ENCODE results near the gene QSER1.
A peak's percentile ranks its signal among the peaks of the same experiment; 100 is the strongest.
"Not testable (repeated sequence)": the region's sequence is repeated elsewhere in the genome, so short reads cannot be mapped to it uniquely, and the experiment has no call there.

QSER1 gene

DNA sequence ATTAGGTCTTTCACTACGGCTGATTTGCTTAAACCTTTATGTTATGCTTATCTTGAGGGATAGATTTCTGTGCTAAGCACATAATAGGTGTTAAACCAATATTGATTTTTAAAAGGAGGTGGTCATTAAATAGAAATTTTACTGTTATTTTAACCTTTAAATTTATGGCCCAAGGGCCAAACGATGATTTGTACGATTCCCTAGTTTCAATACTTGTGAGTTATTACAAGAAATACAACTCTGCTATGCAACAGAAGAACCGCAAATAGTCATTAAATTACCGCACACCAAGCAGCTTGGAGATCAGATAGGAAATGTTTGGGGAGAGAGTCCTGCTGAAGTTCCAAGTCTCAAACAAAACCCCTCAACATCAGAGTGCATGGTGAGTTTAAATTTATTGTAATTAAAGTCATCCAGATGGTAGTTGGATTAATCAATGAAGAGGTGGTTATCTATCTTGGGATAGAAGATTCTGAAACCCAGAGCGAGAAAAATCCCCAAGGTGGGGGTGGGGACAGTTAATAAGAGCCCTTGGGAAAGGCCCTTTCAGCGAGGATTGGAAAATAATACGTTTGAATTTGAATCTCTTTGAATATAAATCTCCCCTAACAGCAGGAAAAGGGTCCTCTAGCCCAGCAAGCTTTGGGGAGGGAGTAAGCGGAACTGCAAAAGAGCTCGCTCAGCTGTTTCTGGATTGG, 805 bp upstream of the QSER1 start:
- no peak for DNase-seq

GRCh38 chr11:32893093-32893342, 407 bp downstream of the QSER1 start:
- peak; percentile 56 for DNase-seq

- DNase-seq: peak; percentile 29
Observed at GRCh38 chr11:32893343-32894148, 935 bp downstream of the QSER1 start.

- no peak for DNase-seq
Observed at GRCh38 chr11:32894149-32894827, 1.7 kb downstream of the QSER1 start.

DNA sequence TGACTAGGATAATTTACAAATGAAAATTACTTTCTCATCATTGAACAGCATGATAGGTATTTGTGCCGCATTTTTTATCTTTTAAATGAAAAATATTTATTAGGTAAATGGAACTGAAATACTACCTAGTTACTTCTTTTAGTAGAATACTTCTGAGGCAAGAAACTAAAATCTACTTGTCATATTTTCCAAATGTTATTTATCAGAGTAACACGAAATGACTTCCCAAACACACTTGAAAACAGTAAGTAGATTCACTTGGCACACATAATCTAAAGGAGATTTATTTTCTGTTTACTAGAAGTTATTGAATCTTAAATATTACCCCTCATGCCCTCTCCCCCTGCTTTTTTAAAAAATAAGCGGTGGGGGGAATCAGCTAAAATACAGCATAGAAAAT, 2.3 kb downstream of the QSER1 start:
- DNase-seq: no peak

GRCh38 chr11:32895471-32895870, 2.9 kb downstream of the QSER1 start:
- no peak for DNase-seq

DNA sequence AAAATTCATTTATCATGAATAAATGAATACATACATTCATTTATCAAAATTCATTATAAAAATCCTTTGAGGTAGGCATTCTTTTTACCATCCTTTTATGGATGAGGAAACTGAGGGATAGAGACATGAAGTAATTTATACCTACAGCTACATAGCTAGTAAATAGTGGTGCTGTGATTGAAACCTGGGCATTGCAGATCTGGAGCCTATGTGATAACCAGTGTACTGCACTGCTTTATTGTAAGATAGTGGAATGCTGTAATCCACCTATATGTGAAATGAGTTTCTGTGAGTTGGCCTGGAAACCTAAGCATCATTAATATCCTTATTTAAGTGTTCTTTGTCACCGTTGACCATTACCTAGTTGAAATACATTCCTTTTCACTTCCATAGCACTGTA, 4.5 kb downstream of the QSER1 start:
- no peak for DNase-seq

DNA sequence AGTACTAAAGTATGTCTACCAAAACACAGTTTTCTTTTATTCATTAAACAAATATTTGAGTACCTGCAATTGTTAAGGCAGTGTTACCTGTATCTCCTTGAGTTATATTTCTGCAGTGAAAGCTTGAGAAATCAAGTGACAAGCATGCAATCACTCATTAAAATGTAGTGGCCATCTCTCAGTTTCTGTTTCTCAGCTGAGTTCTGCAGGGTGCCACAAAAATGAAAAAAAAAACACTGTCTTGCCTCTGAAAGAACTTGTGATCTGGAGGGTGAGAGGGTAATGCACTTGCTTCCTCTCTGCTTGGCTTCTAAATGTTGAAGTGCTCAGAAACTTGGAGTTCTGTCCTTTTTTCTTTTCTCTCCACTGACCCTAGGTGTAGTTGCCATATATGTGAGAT, 6.8 kb downstream of the QSER1 start:
- DNase-seq: no peak

DNA sequence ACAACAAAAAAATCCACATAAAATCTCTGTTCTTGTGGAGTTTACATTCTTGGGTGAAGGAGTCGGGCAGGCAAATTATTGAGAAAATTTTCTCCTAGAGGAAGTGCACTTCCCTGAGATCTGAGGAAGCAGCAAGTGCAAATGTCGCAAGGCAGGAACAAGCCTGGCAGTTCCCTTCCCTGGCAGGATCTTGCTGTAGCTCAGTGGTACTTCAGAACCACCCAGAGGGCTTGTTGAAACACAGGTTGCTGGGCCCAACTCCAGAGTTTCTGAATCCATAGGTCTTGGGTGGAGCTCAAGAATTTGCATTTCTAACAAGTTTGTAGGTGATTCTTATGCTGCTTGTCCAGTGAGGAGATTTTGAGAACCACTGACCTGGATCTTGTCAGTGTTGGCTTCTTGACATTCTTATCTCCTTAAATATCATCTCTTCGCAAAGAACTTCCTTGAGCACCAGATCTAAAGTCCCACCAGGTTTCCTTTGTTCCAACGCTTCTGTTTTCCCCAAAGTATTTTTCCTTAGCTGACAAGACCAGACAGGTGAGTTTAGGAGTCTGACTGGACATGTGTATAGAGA, 9.6 kb downstream of the QSER1 start:
- no peak for DNase-seq

GRCh38 chr11:32905028-32905667, 12.5 kb downstream of the QSER1 start:
- no peak for DNase-seq

DNA sequence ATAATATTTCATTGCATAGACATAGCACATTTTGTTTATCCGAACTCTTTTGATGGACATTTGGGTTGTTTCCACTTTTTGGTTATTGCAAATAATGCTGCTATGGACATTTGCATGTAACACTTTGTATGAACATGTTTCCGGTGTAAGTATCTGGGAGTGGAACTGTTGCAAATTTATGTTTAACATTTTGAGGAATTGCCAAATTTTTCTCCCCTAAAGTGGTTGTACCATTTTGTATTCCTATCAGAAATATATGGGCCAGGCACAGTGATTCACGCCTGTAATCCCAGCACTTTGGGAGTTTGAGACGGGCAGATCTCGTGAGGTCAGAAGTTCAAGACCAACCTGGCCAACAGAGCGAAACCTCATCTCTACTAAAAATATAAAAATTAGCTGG, 16.0 kb downstream of the QSER1 start:
- DNase-seq: no peak

DNA sequence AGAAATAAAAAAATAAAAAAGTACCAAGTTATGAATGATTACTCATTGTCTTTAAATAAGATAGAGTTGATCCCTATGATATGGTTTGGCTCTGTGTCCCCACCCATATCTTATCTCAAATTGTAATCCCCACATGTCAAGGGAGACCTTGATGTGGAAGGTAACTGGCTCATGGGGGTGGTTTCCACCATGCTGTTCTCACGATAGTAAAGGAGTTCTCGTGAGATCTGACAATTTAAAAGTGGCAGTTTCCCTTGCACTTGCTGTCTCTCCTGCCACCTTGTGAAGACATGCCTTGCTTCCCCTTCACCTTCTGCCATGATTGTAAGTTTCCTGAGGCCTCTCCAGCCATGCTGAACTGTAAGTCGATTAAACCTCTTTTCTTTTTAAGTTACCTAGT, 18.8 kb downstream of the QSER1 start:
- no peak for DNase-seq

- no peak for DNase-seq
Observed at GRCh38 chr11:32913445-32913844, 20.8 kb downstream of the QSER1 start.

DNA sequence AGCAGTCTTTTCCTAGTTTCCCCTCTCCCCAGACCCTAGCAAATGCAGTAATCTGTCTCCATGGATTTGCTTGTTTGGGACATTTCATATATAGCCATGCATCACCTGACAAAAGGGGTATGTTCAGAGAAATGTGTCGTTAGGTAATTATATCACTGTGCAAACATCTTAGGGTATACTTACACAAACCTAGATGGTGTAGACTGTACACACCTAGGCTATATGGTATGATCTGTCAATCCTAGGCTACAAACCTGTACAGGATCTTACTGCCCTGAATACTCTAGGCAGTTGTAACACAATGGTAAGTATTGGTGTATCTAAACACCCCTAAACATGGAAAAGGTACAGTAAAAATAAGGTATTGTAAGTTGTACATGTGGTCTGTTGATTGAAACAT, 23.8 kb downstream of the QSER1 start:
- no peak for DNase-seq

DNA sequence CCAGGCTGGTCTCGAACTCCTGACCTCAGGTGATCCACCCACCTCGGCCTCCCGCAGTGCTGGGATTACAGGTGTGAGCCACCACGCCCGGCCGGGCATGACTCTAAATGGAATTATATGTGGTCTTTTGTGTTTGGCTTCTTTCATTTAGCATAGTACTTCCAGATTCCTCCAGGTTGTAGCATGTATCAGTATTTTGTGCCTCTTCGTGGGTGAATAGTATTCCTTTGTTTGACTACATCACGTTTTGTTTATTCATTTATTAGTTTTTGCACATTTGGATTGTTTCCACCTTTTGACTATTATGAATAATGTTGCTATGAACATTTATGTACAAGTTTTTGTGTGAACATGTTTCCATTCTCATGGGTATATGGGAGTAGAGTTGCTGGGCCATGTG, 24.4 kb downstream of the QSER1 start:
- DNase-seq: no peak

GRCh38 chr11:32918427-32918826, 25.8 kb downstream of the QSER1 start:
- no peak for DNase-seq

DNA sequence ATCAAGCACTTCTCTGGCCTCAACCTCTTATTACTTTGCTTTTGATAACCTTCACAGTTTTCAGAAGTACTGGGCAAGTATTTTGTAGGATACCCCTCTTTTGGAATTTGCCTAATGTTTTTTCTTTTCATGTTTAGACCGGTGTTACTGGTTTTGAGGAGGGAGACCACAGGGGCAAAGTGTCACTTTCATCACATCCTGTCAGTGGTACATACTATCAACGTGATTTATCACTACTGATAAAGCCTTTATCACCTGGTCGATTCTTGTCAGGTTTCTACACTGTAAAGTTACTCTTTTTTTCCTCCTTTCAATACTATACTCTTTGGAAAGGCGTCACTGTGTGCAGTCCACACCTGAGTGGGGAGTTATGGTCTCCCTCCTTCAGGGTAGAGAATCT, 26.7 kb downstream of the QSER1 start:
- no peak for DNase-seq

- DNase-seq: no peak
Observed at GRCh38 chr11:32920570-32920969, 28.0 kb downstream of the QSER1 start.

GRCh38 chr11:32921204-32921603, 28.6 kb downstream of the QSER1 start:
- DNase-seq: no peak

DNA sequence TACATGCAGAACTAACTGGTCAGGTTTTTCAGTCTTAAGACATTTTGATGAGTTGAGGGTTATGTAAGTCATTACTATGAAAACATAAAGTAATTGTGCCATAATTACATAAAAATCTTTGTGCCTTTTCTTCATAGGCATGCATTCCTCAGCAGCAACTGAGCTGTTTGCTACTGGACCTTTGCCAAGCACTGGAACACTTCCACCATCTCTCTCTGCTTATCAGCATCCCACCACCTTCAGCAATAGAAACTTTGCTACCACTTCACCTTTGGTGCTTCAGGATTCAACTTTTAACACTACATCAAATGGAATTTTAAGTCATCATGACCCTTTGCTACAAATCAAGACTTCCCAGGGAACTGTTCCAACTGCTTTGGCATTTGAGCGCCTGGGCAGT, 39.0 kb downstream of the QSER1 start:
- DNase-seq: no peak

DNA sequence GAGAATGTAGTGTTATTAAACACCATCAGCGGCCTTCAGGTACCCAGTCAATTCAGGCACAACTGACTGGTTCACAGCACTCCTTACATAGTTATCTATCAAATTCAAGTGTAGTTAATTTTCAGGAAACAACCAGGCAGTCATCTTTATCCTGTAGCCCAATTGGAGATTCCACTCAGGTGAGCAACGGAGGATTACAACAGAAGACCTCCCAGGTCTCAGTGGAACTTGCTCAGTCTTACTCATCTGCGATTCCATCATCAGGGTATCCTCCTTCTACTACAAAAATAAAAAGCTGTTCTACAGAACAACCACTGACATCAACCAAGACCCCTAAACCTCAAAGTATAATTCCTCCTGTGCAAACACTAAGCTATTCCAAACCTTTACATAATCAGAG, 39.6 kb downstream of the QSER1 start:
- no peak for DNase-seq

- no peak for DNase-seq
Observed at GRCh38 chr11:32935462-32936029, 42.9 kb downstream of the QSER1 start.

- not testable (repeated sequence) for DNase-seq
Observed at GRCh38 chr11:32936178-32936577, 43.6 kb downstream of the QSER1 start.

All from activated CD8-positive, alpha-beta memory T cell treated with anti-CD3 and anti-CD28 coated beads, Interleukin-2, amount 50 U/mL, for 4 hours (primary cell).